T-helper 1 cell (primary cell): ENCODE measurements around the gene QKI.
"Not testable (repeated sequence)": the region's sequence is repeated elsewhere in the genome, so short reads cannot be mapped to it uniquely, and the experiment has no call there.

ENCODE experiments used
- DNase-seq, 5 donors: peaks; one replicate each; pipeline ENCODE4 v3.0.0-alpha.2; 2012 to 2020
- total RNA-seq, 4 donors: gene quantifications; one replicate each; lab custom pipeline; 2026; lab: John Stamatoyannopoulos, UW

QKI gene
- 62.9 to 94.5 (median 68.8) reads per million in 4 donors for total RNA-seq

GRCh38 chr6:163414117-163414945 lies at the start of gene QKI:
Gene QKI (plus strand): TSS chr6:163414718. CDS start chr6:163415194, 476 bp downstream.
- DNase-seq: peak; percentile 64 to 89 (median 75)

GRCh38 chr6:163366288-163366687 lies 48.2 kb upstream of the QKI start:
- DNase-seq: no peak

- no peak for DNase-seq
Measured at GRCh38 chr6:163367497-163368183, 46.9 kb upstream of the QKI start.

- no peak for DNase-seq
Measured at GRCh38 chr6:163369141-163369540, 45.4 kb upstream of the QKI start.

GRCh38 chr6:163369628-163370365 lies 44.7 kb upstream of the QKI start:
- no peak for DNase-seq

GRCh38 chr6:163370464-163371117 lies 43.9 kb upstream of the QKI start:
- no peak for DNase-seq

- DNase-seq: no peak
Measured at GRCh38 chr6:163371129-163371528, 43.4 kb upstream of the QKI start.

- DNase-seq: no peak
Measured at GRCh38 chr6:163373240-163373639, 41.3 kb upstream of the QKI start.

- DNase-seq: no peak
Measured at GRCh38 chr6:163375361-163375760, 39.2 kb upstream of the QKI start.

- DNase-seq: no peak
Measured at GRCh38 chr6:163376187-163376586, 38.3 kb upstream of the QKI start.

GRCh38 chr6:163377561-163377960 lies 37.0 kb upstream of the QKI start:
- no peak for DNase-seq

- DNase-seq: no peak
Measured at GRCh38 chr6:163380216-163380615, 34.3 kb upstream of the QKI start.

- no peak for DNase-seq
Measured at GRCh38 chr6:163381118-163381756, 33.3 kb upstream of the QKI start.

- not testable (repeated sequence) for DNase-seq
Measured at GRCh38 chr6:163383396-163383795, 31.1 kb upstream of the QKI start.

- no peak for DNase-seq
Measured at GRCh38 chr6:163383912-163384311, 30.6 kb upstream of the QKI start.

GRCh38 chr6:163384510-163384909 lies 30.0 kb upstream of the QKI start:
- no peak for DNase-seq

GRCh38 chr6:163385503-163385902 lies 29.0 kb upstream of the QKI start:
- not testable (repeated sequence) for DNase-seq

- DNase-seq: no peak
Measured at GRCh38 chr6:163386329-163386908, 28.1 kb upstream of the QKI start.

- no peak for DNase-seq
Measured at GRCh38 chr6:163387317-163387716, 27.2 kb upstream of the QKI start.

GRCh38 chr6:163389354-163389753 lies 25.2 kb upstream of the QKI start:
- DNase-seq: no peak

GRCh38 chr6:163390770-163391169 lies 23.7 kb upstream of the QKI start:
- no peak for DNase-seq

GRCh38 chr6:163391985-163392384 lies 22.5 kb upstream of the QKI start:
- no peak for DNase-seq
